ENCODE measurements around the gene RBMS1.
A peak's percentile ranks its signal among the peaks of the same experiment; 100 is the strongest.

RBMS1 gene

GRCh38 chr2:160392201-160392600 is 101.4 kb downstream of the RBMS1 start:
- ChIA-PET POLR2A (interaction anchor here (0.6 to 1.4 kb wide), 2 partner anchors 15 to 246 kb away, joined by 3 to 6 read pairs; no protein-coding TSS in a partner anchor), CTCF (interaction anchor here (0.6 to 1.2 kb wide), 3 partner anchors 224 to 578 kb away, joined by 3 read pairs; no protein-coding TSS in a partner anchor)
- DNase-seq (ENCODE audit: low read depth, low spot score): no peak
- no peak overlapping the region for H3K4me3 ChIP-seq (ENCODE audit: low read depth, low read length)
- TF ChIP-seq CTCF (IDR thresholded peaks at IDR 0.05; ENCODE audit: insufficient read depth, low read length, missing control alignments): no peak

GRCh38 chr2:160390544-160391455 is 102.8 kb downstream of the RBMS1 start:
- CTCF ChIA-PET: interaction anchor here (1.2 to 2.2 kb wide), 2 partner anchors 13 to 282 kb away, joined by 3 to 6 read pairs; no protein-coding TSS in a partner anchor
- TF ChIP-seq CTCF (IDR thresholded peaks at IDR 0.05; ENCODE audit: insufficient read depth, low read length, missing control alignments): no peak
- POLR2A ChIA-PET: interaction anchor here (1.1 kb wide), 1 partner anchor 17 kb away, joined by 3 read pairs; no protein-coding TSS in a partner anchor
- peak; percentile 59 for DNase-seq (ENCODE audit: low read depth, low spot score)
- no peak overlapping the region for H3K4me3 ChIP-seq (ENCODE audit: low read depth, low read length)

DNA sequence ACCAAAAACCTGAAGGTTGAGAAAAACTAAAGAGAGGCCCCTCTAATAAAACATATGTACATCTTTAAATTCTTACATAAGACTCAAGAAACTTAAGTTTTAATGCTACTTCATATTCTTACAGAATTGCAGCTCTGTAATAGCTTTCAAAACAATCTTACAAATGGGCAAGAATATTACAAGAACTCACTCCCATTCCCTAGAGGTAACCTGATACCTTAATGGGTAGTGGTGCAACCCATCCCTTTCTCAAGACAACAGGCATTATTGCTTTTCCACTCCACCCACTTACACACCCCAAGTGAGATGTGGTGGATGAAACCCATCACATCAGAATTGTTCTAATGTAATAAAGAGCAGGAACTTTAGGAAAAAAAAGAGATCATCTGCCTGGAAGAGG is 103.7 kb downstream of the RBMS1 start:
- no peak for TF ChIP-seq CTCF (IDR thresholded peaks at IDR 0.05; ENCODE audit: insufficient read depth, low read length, missing control alignments)
- peak; percentile 50 for DNase-seq (ENCODE audit: low read depth, low spot score)
- ChIA-PET CTCF (interaction anchor here (2.2 kb wide), 1 partner anchor 14 kb away, joined by 6 read pairs; no protein-coding TSS in a partner anchor), POLR2A (no interaction called here)
- H3K4me3 ChIP-seq (ENCODE audit: low read depth, low read length): no peak overlapping the region

GRCh38 chr2:160388464-160389263 is 104.9 kb downstream of the RBMS1 start:
- DNase-seq (ENCODE audit: low read depth, low spot score): no peak
- POLR2A ChIA-PET: interaction anchor here (1.3 kb wide), 1 partner anchor 119 kb away, joined by 3 read pairs; no protein-coding TSS in a partner anchor
- H3K4me3 ChIP-seq (ENCODE audit: low read depth, low read length): no peak overlapping the region
- CTCF ChIA-PET: interaction anchor here (1.7 to 2.1 kb wide), 3 partner anchors 10 to 581 kb away, joined by 4 to 8 read pairs (median 6); no protein-coding TSS in a partner anchor
- no peak for TF ChIP-seq CTCF (IDR thresholded peaks at IDR 0.05; ENCODE audit: insufficient read depth, low read length, missing control alignments)

DNA sequence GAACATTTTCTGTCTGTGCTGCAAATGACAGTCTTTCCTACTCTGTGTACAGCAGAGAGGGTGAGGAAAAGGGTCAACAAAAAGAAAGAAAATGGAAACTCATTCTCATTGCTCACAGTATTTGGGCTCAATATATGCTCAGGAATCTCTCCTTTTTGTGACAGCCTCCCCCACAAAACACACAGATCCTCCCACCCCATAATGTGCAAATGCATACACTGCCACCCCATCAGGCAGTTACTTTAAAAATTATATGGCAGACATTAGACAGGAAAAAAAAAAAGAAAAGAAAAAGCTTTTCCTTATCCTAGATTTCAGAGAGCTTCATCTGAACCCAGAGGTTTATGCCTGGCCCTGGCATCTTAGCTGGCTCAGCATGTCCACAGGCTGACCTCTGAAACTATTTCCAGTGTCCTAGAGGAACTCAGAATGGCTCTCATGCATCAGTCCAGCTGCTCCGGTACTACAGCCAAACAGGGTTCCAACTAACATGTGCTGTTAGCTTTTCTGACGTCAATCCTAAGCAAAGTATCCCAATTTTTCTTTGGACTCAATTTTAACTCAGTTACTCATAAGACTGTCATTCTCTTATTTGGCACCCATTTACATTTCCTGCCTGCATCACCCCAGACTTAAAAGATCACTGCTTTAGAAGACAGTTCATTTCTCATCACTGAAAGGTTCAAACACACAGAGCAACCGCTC is 105.9 kb downstream of the RBMS1 start:
- DNase-seq (ENCODE audit: low read depth, low spot score): peak; percentile 98
- CTCF ChIA-PET: interaction anchor here (0.6 to 2.1 kb wide), 6 partner anchors 9 to 582 kb away, joined by 3 to 8 read pairs (median 4); no protein-coding TSS in a partner anchor
- H3K4me3 ChIP-seq (ENCODE audit: low read depth, low read length): no peak overlapping the region
- POLR2A ChIA-PET: interaction anchor here (0.5 to 1.3 kb wide), 3 partner anchors 15 to 118 kb away, joined by 3 to 4 read pairs (median 4); no protein-coding TSS in a partner anchor
- no peak for TF ChIP-seq CTCF (IDR thresholded peaks at IDR 0.05; ENCODE audit: insufficient read depth, low read length, missing control alignments)

Measured in AG04449 (cell line).